OCI-LY1 (cell line): ENCODE measurements around the gene CCDC150.
"Not testable (repeated sequence)": the region's sequence is repeated elsewhere in the genome, so short reads cannot be mapped to it uniquely, and the experiment has no call there.

Source experiments
- H2AFZ ChIP-seq: fragments of 200-600 bp; sonication (generic), shearing (Covaris generic); 2 replicates; pipeline ENCODE4 v1.6.0; 2014; ENCODE audit warnings: antibody characterized with exemption, mild to moderate bottlenecking, low read length
- H3F3A ChIP-seq: fragments of 200-600 bp; sonication (generic), shearing (Covaris generic); 2 replicates; pipeline ENCODE4 v1.6.0; 2014; ENCODE audit warnings: mild to moderate bottlenecking, antibody characterized with exemption, low read length, moderate library complexity; ENCODE audit not compliant: insufficient read depth
- H3K27ac ChIP-seq: fragments of 200-600 bp; sonication (generic); 2 replicates; pipeline ENCODE4 v1.5.1; 2014; ENCODE audit warnings: low read length, mixed run types, mild to moderate bottlenecking, low read depth; ENCODE audit not compliant: poor library complexity, severe bottlenecking
- H3K27me3 ChIP-seq: fragments of 200-600 bp; sonication (generic); 2 replicates; pipeline ENCODE4 v1.6.0; 2014; ENCODE audit warnings: antibody characterized with exemption, mild to moderate bottlenecking, low read length, moderate library complexity; ENCODE audit not compliant: insufficient read depth
- H3K36me3 ChIP-seq: fragments of 200-600 bp; sonication (generic); 2 replicates; pipeline ENCODE4 v1.6.1; 2014; ENCODE audit warnings: mild to moderate bottlenecking, antibody characterized with exemption, low read length, moderate library complexity, mixed read lengths; ENCODE audit not compliant: insufficient read depth
- H3K4me1 ChIP-seq: fragments of 200-600 bp; sonication (generic); 2 replicates; pipeline ENCODE4 v1.5.1; 2014; ENCODE audit warnings: mild to moderate bottlenecking, low read length, moderate library complexity; ENCODE audit not compliant: insufficient read depth, severe bottlenecking
- H3K4me2 ChIP-seq: fragments of 200-600 bp; sonication (generic), shearing (Covaris generic); 2 replicates; pipeline ENCODE4 v1.6.1; 2014; ENCODE audit warnings: low read length
- H3K4me3 ChIP-seq: fragments of 200-600 bp; sonication (generic); 2 replicates; pipeline ENCODE4 v1.5.1; 2014; ENCODE audit warnings: low read length, low read depth, mild to moderate bottlenecking, mixed read lengths; ENCODE audit not compliant: poor library complexity, severe bottlenecking
- H3K79me2 ChIP-seq: fragments of 200-600 bp; shearing (Covaris generic); 2 replicates; pipeline ENCODE4 v1.6.1; 2016; ENCODE audit warnings: mixed run types, low read length, mixed read lengths; ENCODE audit not compliant: insufficient read depth
- H3K9ac ChIP-seq: fragments of 200-600 bp; sonication (generic), shearing (Covaris generic); 2 replicates; pipeline ENCODE4 v1.6.1; 2014; ENCODE audit warnings: mild to moderate bottlenecking, low read length, mixed read lengths
- H3K9me2 ChIP-seq: fragments of 200-600 bp; sonication (generic), shearing (Covaris generic); 2 replicates; pipeline ENCODE4 v1.6.1; 2014; ENCODE audit warnings: low read depth, mild to moderate bottlenecking, low read length, mixed read lengths
- H3K9me3 ChIP-seq: fragments of 200-600 bp; shearing (Covaris generic); 2 replicates; pipeline ENCODE4 v1.6.1; 2014; ENCODE audit warnings: low read length, mixed read lengths
- H4K20me1 ChIP-seq: fragments of 200-600 bp; sonication (generic), shearing (Covaris generic); 2 replicates; pipeline ENCODE4 v1.6.0; 2016; ENCODE audit warnings: mild to moderate bottlenecking, low read length; ENCODE audit not compliant: insufficient read depth
- EZH2 ChIP-seq: fragments of 200-600 bp; sonication (generic), shearing (Covaris generic); IDR thresholded peaks from 2 replicates; pipeline ENCODE4 v1.8.0; 2017; ENCODE audit warnings: borderline replicate concordance, mixed run types, mild to moderate bottlenecking, antibody characterized with exemption, low read length, moderate library complexity, mixed read lengths
- TF ChIP-seq, protein P1 (sequence below): fragments of 200-600 bp; sonication (generic), shearing (Covaris generic); IDR thresholded peaks from 2 replicates; pipeline ENCODE4 v1.5.1; 2017; ENCODE audit warnings: mild to moderate bottlenecking, antibody characterized with exemption, low read length, moderate library complexity, mixed read lengths

The CCDC150 gene

DNA sequence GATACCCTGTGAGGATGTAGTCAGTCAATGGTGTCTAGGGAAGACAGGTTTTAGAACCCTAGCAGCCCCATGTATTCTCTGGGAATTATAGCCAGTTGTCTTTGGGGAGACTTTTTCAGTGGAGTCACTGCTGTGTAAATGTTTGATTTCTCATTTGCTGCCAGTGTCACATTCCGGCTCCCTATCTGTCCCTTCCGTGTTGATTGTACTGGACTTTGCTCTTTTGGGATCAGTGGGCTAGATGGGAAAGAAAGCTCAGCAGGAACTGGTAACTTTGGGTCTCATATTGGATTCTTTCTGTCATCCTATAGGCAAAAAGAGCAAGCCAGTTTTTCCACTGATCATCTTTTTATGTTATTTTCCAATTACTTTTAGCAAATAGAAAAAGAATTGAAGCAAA lies 89.9 kb downstream of the CCDC150 start:
- H3F3A ChIP-seq, result no peaks in the 10 kb centered on the region
- H3K27ac ChIP-seq, result no peak overlapping the region
- H3K9me3 ChIP-seq, result no peaks in the 10 kb centered on the region
- H3K4me3 ChIP-seq, result no peak overlapping the region
- no peaks in the 10 kb centered on the region for H3K9me2 ChIP-seq
- H2AFZ ChIP-seq, result no peak overlapping the region
- no peaks in the 10 kb centered on the region for H4K20me1 ChIP-seq
- TF ChIP-seq, protein P1, sequence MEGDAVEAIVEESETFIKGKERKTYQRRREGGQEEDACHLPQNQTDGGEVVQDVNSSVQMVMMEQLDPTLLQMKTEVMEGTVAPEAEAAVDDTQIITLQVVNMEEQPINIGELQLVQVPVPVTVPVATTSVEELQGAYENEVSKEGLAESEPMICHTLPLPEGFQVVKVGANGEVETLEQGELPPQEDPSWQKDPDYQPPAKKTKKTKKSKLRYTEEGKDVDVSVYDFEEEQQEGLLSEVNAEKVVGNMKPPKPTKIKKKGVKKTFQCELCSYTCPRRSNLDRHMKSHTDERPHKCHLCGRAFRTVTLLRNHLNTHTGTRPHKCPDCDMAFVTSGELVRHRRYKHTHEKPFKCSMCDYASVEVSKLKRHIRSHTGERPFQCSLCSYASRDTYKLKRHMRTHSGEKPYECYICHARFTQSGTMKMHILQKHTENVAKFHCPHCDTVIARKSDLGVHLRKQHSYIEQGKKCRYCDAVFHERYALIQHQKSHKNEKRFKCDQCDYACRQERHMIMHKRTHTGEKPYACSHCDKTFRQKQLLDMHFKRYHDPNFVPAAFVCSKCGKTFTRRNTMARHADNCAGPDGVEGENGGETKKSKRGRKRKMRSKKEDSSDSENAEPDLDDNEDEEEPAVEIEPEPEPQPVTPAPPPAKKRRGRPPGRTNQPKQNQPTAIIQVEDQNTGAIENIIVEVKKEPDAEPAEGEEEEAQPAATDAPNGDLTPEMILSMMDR, result no peak
- TF ChIP-seq EZH2, result no peak
- H3K4me1 ChIP-seq, result no peaks in the 10 kb centered on the region
- H3K79me2 ChIP-seq, result no peaks in the 10 kb centered on the region
- H3K4me2 ChIP-seq, result no peak overlapping the region
- no peak overlapping the region for H3K9ac ChIP-seq
- peaks cover 80% of the 10 kb centered on the region for H3K36me3 ChIP-seq
- H3K27me3 ChIP-seq, result no peaks in the 10 kb centered on the region

DNA sequence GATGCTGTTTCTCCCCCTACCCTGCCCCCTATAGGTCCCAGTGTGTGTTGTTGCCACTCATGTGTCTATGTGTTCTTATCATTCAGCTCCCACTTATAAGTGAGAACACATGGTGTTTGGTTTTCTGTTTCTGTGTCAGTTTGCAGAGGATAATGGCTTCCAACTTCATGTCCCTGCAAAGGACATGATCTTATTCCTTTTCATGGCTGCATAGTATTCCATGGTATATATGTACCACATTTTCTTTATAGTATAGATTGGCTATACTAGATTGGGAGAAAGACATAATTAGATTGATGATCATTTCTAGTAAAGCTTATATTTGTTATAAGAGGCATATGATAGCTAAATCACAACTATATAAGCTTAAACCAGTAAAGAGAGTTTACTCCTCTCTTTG lies 97.1 kb downstream of the CCDC150 start:
- not testable (repeated sequence) for H3K27me3 ChIP-seq, H3K9me2 ChIP-seq, H3F3A ChIP-seq, H3K79me2 ChIP-seq, H4K20me1 ChIP-seq, H3K9me3 ChIP-seq, H2AFZ ChIP-seq, H3K4me1 ChIP-seq, H3K27ac ChIP-seq, H3K4me2 ChIP-seq, H3K9ac ChIP-seq, H3K4me3 ChIP-seq
- H3K36me3 ChIP-seq, result peaks cover 35% of the 10 kb centered on the region

DNA sequence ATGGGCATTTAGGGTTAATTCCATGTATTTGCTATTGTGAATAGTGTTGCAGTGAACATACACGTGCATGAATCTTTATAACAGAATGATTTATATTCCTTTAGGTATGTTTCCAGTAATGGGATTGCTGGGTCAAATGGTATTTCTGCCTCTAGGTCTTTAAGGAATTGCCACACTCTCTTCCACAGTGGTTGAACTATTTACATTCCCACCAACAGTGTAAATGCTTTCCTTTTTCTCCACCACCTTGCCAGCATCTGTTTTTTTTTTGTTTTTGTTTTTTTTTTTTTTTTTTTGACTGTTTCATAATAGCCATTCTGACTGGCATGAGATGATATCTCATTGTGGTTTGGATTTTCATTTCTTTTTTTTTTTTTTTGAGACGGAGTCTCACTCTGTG lies 97.5 kb downstream of the CCDC150 start:
- Histone ChIP-seq H3K27ac (no peak overlapping the region), H3K4me3 (no peak overlapping the region), H3K9ac (no peak overlapping the region), H2AFZ (no peak overlapping the region), H3K4me1 (no peaks in the 10 kb centered on the region), H3K27me3 (no peaks in the 10 kb centered on the region), H3F3A (no peaks in the 10 kb centered on the region), H3K4me2 (no peak overlapping the region), H3K9me2 (no peaks in the 10 kb centered on the region), H3K9me3 (0 out of 2 replicates have a peak, but pooled peaks cover 8% of the 10 kb centered on the region), H4K20me1 (no peaks in the 10 kb centered on the region), H3K36me3 (peaks cover 33% of the 10 kb centered on the region), H3K79me2 (no peaks in the 10 kb centered on the region)
- TF ChIP-seq, protein P1, result no peak
- no peak for TF ChIP-seq EZH2

DNA sequence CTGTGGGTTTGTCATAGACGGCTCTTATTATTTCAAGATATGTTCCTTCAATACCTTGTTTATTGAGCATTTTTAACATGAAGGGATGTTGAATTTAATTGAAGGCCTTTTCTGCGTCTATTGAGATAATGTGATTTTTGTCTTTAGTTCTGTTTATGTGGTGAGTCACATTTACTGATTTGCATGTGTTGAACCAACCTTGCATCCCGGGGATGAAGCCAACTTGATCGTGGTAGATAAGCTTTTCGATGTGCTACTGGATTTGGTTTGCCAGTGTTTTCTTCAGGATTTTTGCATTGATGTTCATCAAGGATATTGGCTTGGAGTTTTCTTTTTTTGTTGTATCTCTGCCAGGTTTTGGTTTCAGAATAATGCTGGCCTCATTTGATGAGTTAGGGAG lies 99.5 kb downstream of the CCDC150 start:
- TF ChIP-seq, protein P1, result no peak
- TF ChIP-seq EZH2, result no peak
- no peaks in the 10 kb centered on the region for H4K20me1 ChIP-seq
- no peaks in the 10 kb centered on the region for H3K9me2 ChIP-seq
- 0 out of 2 replicates have a peak, but pooled peaks cover 8% of the 10 kb centered on the region for H3K9me3 ChIP-seq
- H3K79me2 ChIP-seq, result no peaks in the 10 kb centered on the region
- no peak overlapping the region for H3K4me2 ChIP-seq
- no peak overlapping the region for H3K4me3 ChIP-seq
- peaks cover 23% of the 10 kb centered on the region for H3K36me3 ChIP-seq
- no peaks in the 10 kb centered on the region for H3F3A ChIP-seq
- no peak overlapping the region for H3K27ac ChIP-seq
- H3K9ac ChIP-seq, result no peak overlapping the region
- no peaks in the 10 kb centered on the region for H3K27me3 ChIP-seq
- no peaks in the 10 kb centered on the region for H3K4me1 ChIP-seq
- H2AFZ ChIP-seq, result no peak overlapping the region
